SK-N-SH treated with all-trans-retinoic acid at 6 μM for 48 hours (cell line): ENCODE results near the gene WT1.
"Not testable (repeated sequence)": the region's sequence is repeated elsewhere in the genome, so short reads cannot be mapped to it uniquely, and the experiment has no call there.

ENCODE experiments used
- ATAC-seq: fragments of 200-7000 bp; cut with Tn5 transposase; 3 replicates; pipeline ENCODE4 v1.9.1; 2020; ENCODE audit warnings: mild to moderate bottlenecking, moderate library complexity
- ARNTL ChIP-seq: fragments of 450-650 bp; formaldehyde crosslinking; IDR thresholded peaks from 2 replicates; pipeline ENCODE4 v1.5.0; 2020; ENCODE audit warnings: low read depth, mild to moderate bottlenecking, moderate library complexity, borderline replicate concordance
- BACH2 ChIP-seq: fragments of 250-450 bp; sonication (Bioruptor Pico); IDR thresholded peaks from 2 replicates; pipeline ENCODE4 v1.9.0; 2021; ENCODE audit warnings: mild to moderate bottlenecking, borderline replicate concordance
- CSDC2 ChIP-seq: fragments of 250-450 bp; sonication (Bioruptor Pico); IDR thresholded peaks from 2 replicates; pipeline ENCODE4 v1.5.0; 2020; ENCODE audit warnings: mild to moderate bottlenecking, moderate library complexity
- ESRRG ChIP-seq: fragments of 250-450 bp; sonication (Bioruptor Pico); IDR thresholded peaks from 2 replicates; pipeline ENCODE4 v1.6.1; 2021; ENCODE audit warnings: mild to moderate bottlenecking
- GLIS3 ChIP-seq: fragments of 250-450 bp; sonication (Bioruptor Pico); IDR thresholded peaks from 2 replicates; pipeline ENCODE4 v1.5.0; 2020; ENCODE audit warnings: mild to moderate bottlenecking, moderate library complexity
- ISL1 ChIP-seq: fragments of 250-450 bp; sonication (Bioruptor Pico); IDR thresholded peaks from 2 replicates; pipeline ENCODE4 v2.1.2; 2022; ENCODE audit warnings: mild to moderate bottlenecking, moderate library complexity
- OSR1 ChIP-seq: fragments of 250-450 bp; sonication (Bioruptor Pico); IDR thresholded peaks from 2 replicates; pipeline ENCODE4 v1.8.0; 2022; ENCODE audit warnings: moderate library complexity, mild to moderate bottlenecking, inconsistent platforms
- RARB ChIP-seq: fragments of 250-450 bp; sonication (Bioruptor Pico); IDR thresholded peaks from 2 replicates; pipeline ENCODE4 v1.8.0; 2021; ENCODE audit warnings: mild to moderate bottlenecking, moderate library complexity
- TCF4 ChIP-seq: fragments of 250-450 bp; sonication (Bioruptor Pico); IDR thresholded peaks from 2 replicates; pipeline ENCODE4 v1.8.0; 2021; ENCODE audit warnings: mild to moderate bottlenecking, moderate library complexity, borderline replicate concordance
- TOX ChIP-seq: fragments of 250-450 bp; sonication (Bioruptor Pico); IDR thresholded peaks from 2 replicates; pipeline ENCODE4 v1.8.0; 2021; ENCODE audit warnings: mild to moderate bottlenecking, moderate library complexity, borderline replicate concordance
- ZC3H10 ChIP-seq: fragments of 250-450 bp; sonication (Bioruptor Pico); IDR thresholded peaks from 2 replicates; pipeline ENCODE4 v1.5.1; 2021; ENCODE audit warnings: mild to moderate bottlenecking, moderate library complexity
- ZFP3 ChIP-seq: fragments of 250-450 bp; sonication (Bioruptor Pico); IDR thresholded peaks from 2 replicates; pipeline ENCODE4 v1.5.0; 2020; ENCODE audit warnings: mild to moderate bottlenecking, moderate library complexity
- ZFP30 ChIP-seq: fragments of 450-650 bp; formaldehyde crosslinking; IDR thresholded peaks from 2 replicates; pipeline ENCODE4 v1.5.0; 2022; ENCODE audit warnings: mild to moderate bottlenecking, moderate library complexity
- ZNF8 ChIP-seq: fragments of 450-650 bp; formaldehyde crosslinking; IDR thresholded peaks from 2 replicates; pipeline ENCODE4 v1.5.0; 2020; ENCODE audit warnings: mild to moderate bottlenecking, moderate library complexity
- TF ChIP-seq, protein P1 (sequence below): fragments of 250-450 bp; sonication (Bioruptor Pico); IDR thresholded peaks from 2 replicates; pipeline ENCODE4 v1.8.0; 2021; ENCODE audit warnings: low read depth, mild to moderate bottlenecking, moderate library complexity, borderline replicate concordance
- TF ChIP-seq, protein P2 (sequence below): fragments of 250-450 bp; sonication (Bioruptor Pico); IDR thresholded peaks from 2 replicates; pipeline ENCODE4 v1.8.0; 2020; ENCODE audit warnings: mild to moderate bottlenecking, moderate library complexity, borderline replicate concordance
- TF ChIP-seq, protein P3 (sequence below): fragments of 250-450 bp; sonication (Bioruptor Pico); IDR thresholded peaks from 2 replicates; pipeline ENCODE4 v1.5.1; 2021; ENCODE audit warnings: mild to moderate bottlenecking, moderate library complexity
- TF ChIP-seq, protein P4 (sequence below): fragments of 250-450 bp; sonication (Bioruptor Pico); IDR thresholded peaks from 2 replicates; pipeline ENCODE4 v1.5.0; 2020; ENCODE audit warnings: mild to moderate bottlenecking, moderate library complexity

Gene WT1

DNA sequence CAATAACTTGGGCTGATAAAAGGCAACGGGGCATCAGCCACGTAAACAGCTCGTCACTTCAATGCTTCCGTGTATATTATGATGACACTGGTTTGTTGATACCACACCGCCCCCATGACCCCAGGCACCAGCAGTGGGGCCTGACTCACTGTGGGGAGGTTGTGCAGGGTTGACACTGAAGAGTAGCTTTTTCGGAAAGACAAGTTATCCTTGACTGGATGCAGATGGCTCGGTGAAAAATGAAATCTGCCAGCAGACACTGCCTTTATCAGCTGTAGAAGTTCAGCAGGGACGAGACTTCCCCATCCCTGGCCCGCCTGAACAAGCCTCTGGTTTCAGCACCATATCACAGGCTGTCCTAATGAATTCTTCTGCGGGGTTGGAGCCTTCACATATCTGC, 55.6 kb downstream of the WT1 start (continued):
- TF ChIP-seq, protein P1, sequence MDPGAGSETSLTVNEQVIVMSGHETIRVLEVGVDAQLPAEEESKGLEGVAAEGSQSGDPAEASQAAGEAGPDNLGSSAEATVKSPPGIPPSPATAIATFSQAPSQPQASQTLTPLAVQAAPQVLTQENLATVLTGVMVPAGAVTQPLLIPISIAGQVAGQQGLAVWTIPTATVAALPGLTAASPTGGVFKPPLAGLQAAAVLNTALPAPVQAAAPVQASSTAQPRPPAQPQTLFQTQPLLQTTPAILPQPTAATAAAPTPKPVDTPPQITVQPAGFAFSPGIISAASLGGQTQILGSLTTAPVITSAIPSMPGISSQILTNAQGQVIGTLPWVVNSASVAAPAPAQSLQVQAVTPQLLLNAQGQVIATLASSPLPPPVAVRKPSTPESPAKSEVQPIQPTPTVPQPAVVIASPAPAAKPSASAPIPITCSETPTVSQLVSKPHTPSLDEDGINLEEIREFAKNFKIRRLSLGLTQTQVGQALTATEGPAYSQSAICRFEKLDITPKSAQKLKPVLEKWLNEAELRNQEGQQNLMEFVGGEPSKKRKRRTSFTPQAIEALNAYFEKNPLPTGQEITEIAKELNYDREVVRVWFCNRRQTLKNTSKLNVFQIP (CRISPR knock-in tag): no peak
- TF ChIP-seq ARNTL (CRISPR knock-in tag) (no peak), RARB (CRISPR knock-in tag) (no peak), ZFP30 (CRISPR knock-in tag) (no peak), ZFP3 (CRISPR knock-in tag) (no peak), TCF4 (no peak), GLIS3 (CRISPR knock-in tag) (no peak)

DNA sequence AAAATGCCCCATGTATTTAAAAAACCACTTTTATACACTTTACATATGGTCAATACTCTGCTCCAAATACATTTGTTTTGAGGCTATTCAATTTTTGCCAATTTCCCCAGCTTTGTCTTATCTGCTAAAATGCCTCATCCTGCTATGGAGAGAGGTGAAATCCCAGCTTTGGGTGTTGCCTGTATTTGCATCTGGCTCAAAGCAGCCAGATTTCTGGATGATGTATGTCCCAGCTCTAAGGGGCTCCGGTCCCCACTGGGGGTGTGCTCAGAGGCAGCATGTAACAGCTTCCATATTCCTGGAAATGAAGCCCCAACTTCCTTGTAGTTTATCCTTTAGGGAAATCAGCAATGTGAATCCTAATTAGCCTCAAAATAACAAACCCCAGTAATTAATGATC, 59.5 kb downstream of the WT1 start:
- no peak for TF ChIP-seq TCF4
- TF ChIP-seq RARB (CRISPR knock-in tag): no peak
- TF ChIP-seq GLIS3 (CRISPR knock-in tag): no peak
- no peak for TF ChIP-seq TOX (CRISPR knock-in tag)
- ATAC-seq: no peak

DNA sequence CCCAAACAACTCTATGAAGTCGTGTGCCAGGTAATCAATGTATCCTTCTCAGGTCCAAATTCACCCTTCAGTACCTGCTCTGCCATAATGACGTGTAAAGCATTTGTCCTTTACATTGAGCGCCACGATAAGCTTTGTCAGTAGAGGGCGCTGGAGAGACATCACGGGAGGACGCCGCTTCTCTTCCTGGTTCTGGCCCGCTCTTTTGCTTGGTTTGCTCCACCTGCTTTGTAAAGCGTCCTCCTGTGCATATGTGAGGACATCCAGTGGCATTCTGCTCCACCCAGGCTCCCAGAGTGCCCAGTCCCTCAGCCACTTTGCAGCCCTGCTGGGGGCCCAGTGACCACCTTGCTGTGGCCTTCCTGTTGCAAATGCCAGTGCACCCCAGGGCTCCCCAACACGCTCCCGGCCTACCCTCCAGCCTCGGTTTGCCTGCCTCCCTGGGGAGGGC, 61.1 kb downstream of the WT1 start:
- peak; percentile 69 for ATAC-seq
- no peak for TF ChIP-seq ZC3H10 (CRISPR knock-in tag)
- TF ChIP-seq ZFP30 (CRISPR knock-in tag): no peak
- TF ChIP-seq ESRRG (CRISPR knock-in tag): no peak
- no peak for TF ChIP-seq BACH2 (CRISPR knock-in tag)
- TF ChIP-seq, protein P2, sequence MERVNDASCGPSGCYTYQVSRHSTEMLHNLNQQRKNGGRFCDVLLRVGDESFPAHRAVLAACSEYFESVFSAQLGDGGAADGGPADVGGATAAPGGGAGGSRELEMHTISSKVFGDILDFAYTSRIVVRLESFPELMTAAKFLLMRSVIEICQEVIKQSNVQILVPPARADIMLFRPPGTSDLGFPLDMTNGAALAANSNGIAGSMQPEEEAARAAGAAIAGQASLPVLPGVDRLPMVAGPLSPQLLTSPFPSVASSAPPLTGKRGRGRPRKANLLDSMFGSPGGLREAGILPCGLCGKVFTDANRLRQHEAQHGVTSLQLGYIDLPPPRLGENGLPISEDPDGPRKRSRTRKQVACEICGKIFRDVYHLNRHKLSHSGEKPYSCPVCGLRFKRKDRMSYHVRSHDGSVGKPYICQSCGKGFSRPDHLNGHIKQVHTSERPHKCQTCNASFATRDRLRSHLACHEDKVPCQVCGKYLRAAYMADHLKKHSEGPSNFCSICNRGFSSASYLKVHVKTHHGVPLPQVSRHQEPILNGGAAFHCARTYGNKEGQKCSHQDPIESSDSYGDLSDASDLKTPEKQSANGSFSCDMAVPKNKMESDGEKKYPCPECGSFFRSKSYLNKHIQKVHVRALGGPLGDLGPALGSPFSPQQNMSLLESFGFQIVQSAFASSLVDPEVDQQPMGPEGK: no peak
- no peak for TF ChIP-seq OSR1
- no peak for TF ChIP-seq TOX (CRISPR knock-in tag)
- TF ChIP-seq GLIS3 (CRISPR knock-in tag): no peak
- TF ChIP-seq TCF4: no peak
- TF ChIP-seq RARB (CRISPR knock-in tag): no peak
- TF ChIP-seq ZFP3 (CRISPR knock-in tag): no peak

DNA sequence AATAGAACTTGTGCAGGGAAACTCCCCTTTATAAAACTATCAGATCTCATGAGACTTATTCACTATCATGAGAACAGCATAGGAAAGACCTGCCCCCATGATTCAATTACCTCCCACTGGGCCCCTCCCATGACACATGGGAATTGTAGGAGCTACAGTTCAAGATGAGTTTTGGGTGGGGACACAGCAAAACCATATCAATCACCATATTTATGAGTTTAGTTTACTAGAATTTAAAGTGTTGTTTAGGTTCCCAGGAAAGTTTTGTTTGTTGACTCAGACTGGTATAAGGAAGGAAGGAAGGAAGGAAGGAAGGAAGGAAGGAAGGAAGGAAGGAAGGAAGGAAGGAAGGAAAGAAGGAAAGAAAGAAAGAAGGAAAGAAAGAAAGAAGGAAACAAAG, 65.4 kb downstream of the WT1 start:
- not testable (repeated sequence) for ATAC-seq

DNA sequence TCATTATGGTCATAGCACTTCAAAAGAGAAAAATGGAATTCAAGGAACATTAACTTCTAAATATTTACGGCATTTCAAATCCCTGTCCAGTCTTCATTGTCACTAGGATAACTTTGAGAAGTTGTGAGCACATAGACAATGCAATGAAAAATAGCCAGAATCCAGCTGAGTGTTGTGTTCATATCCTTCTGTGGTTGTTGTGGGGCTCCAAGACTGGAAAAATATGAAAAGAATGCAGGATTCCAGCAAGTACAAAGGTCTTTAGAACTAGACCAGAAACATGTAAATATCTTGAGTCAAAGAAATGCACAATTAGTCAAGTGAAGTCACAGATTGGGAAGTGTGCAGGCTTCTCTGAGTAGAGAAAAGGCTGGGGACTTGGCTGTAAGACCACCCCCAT, 68.7 kb downstream of the WT1 start:
- no peak for ATAC-seq
- TF ChIP-seq ZNF8 (no peak), CSDC2 (CRISPR knock-in tag) (no peak), ESRRG (CRISPR knock-in tag) (no peak), ISL1 (CRISPR knock-in tag) (no peak), ZFP30 (CRISPR knock-in tag) (no peak), OSR1 (no peak), ZFP3 (CRISPR knock-in tag) (no peak)
- TF ChIP-seq, protein P3, sequence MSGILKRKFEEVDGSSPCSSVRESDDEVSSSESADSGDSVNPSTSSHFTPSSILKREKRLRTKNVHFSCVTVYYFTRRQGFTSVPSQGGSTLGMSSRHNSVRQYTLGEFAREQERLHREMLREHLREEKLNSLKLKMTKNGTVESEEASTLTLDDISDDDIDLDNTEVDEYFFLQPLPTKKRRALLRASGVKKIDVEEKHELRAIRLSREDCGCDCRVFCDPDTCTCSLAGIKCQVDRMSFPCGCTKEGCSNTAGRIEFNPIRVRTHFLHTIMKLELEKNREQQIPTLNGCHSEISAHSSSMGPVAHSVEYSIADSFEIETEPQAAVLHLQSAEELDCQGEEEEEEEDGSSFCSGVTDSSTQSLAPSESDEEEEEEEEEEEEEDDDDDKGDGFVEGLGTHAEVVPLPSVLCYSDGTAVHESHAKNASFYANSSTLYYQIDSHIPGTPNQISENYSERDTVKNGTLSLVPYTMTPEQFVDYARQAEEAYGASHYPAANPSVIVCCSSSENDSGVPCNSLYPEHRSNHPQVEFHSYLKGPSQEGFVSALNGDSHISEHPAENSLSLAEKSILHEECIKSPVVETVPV: no peak
- TF ChIP-seq, protein P4, sequence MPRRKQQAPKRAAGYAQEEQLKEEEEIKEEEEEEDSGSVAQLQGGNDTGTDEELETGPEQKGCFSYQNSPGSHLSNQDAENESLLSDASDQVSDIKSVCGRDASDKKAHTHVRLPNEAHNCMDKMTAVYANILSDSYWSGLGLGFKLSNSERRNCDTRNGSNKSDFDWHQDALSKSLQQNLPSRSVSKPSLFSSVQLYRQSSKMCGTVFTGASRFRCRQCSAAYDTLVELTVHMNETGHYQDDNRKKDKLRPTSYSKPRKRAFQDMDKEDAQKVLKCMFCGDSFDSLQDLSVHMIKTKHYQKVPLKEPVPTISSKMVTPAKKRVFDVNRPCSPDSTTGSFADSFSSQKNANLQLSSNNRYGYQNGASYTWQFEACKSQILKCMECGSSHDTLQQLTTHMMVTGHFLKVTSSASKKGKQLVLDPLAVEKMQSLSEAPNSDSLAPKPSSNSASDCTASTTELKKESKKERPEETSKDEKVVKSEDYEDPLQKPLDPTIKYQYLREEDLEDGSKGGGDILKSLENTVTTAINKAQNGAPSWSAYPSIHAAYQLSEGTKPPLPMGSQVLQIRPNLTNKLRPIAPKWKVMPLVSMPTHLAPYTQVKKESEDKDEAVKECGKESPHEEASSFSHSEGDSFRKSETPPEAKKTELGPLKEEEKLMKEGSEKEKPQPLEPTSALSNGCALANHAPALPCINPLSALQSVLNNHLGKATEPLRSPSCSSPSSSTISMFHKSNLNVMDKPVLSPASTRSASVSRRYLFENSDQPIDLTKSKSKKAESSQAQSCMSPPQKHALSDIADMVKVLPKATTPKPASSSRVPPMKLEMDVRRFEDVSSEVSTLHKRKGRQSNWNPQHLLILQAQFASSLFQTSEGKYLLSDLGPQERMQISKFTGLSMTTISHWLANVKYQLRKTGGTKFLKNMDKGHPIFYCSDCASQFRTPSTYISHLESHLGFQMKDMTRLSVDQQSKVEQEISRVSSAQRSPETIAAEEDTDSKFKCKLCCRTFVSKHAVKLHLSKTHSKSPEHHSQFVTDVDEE (CRISPR knock-in tag): no peak
- TF ChIP-seq, protein P1 (CRISPR knock-in tag): no peak
